Right lobe of liver (tissue), 6 donors: ENCODE data around the gene NAT10. TPM values are rescaled to one million over a fixed set of nuclear protein-coding genes. Genes with fewer than 3 reads are reported as not detected.

ENCODE experiments used
- ATAC-seq, 4 donors: fragments of 200-7000 bp; cut with Tn5 transposase; one replicate each; pipeline ENCODE4 v1.9.1; 2020; ENCODE audit warnings: mild to moderate bottlenecking in 4 of 4, moderate library complexity in 4 of 4
- DNase-seq, 3 donors: peaks; one replicate each; pipeline ENCODE4 v3.0.0-alpha.2; 2020
- H3K27ac ChIP-seq, 3 donors: fragments of 200-600 bp; one replicate each; pipeline ENCODE4 v1.8.0; 2022
- H3K27me3 ChIP-seq, 2 donors: fragments of 200-600 bp; one replicate each; pipeline ENCODE4 v1.8.0; 2022
- H3K36me3 ChIP-seq, 4 donors: fragments of 200-600 bp; sonication (generic) in 1 of 4; one replicate each; pipeline versions ENCODE4 v1.5.1 to v1.8.0; 2017 to 2022; ENCODE audit warnings: control low read depth in 1 of 4
- H3K4me1 ChIP-seq, 4 donors: fragments of 200-600 bp; sonication (generic) in 1 of 4; one replicate each; pipeline versions ENCODE4 v1.5.1 to v1.8.0; 2017 to 2022; ENCODE audit warnings: control low read depth in 1 of 4
- H3K4me3 ChIP-seq, 3 donors: fragments of 200-600 bp; one replicate each; pipeline ENCODE4 v1.8.0; 2022
- H3K9me3 ChIP-seq, 4 donors: fragments of 200-600 bp; sonication (generic) in 1 of 4; one replicate each; pipeline versions ENCODE4 v1.5.1 to v1.8.0; 2017 to 2022; ENCODE audit warnings: control low read depth in 1 of 4
- CTCF ChIP-seq, 4 donors: fragments of 200-600 bp in 3 of 4; fragments of 450-650 bp in 1 of 4; IDR thresholded peaks; one replicate each; pipeline versions ENCODE4 v1.5.1 to v1.8.0; 2016 to 2022; ENCODE audit warnings: antibody characterized with exemption in 4 of 4, mild to moderate bottlenecking in 2 of 4
- POLR2A ChIP-seq: fragments of 450-650 bp; IDR thresholded peaks from one replicate; pipeline ENCODE4 v1.6.1; 2017; ENCODE audit warnings: antibody characterized with exemption, mild to moderate bottlenecking
- WGBS: methylation state at CpG from one replicate; pipeline ENCODE4 v1.1.6; 2018; ENCODE audit warnings: low coverage, low lambda C conversion rate; ENCODE audit not compliant: insufficient coverage; ENCODE audit errors: missing lambda C conversion rate; 5-methylcytosine and 5-hydroxymethylcytosine counted together
- intact Hi-C, 2 donors: fragments of 100-400 bp; cut with DNase I; formaldehyde crosslinking; loops; one replicate each; pipeline versions ENCODE4 v1.11.2 to v1.14.1; 2022
- total RNA-seq, 6 experiments: library from RNA; depleted of rRNA in 2 of 6; stranded (reverse); fragments of >200 nt in 2 of 6; fragmentation: NEBNext Ultra II Directional in 3 of 6; extraction: Animal tissue kit (Norgen Biotek cat#: 25700) in 3 of 6; gene quantifications; one replicate each; pipeline versions ENCODE4 v1.1.0 to v1.2.4, GENCODE V29; 2016 to 2023
- donor health status: DM: no; HTN: yes; CAD: no.
- donor health status: DM: no; HTN: no; CAD: no.
- donor health status: DM: no; HTN: no; CAD: no.
- donor health status: DM: no; HTN: yes; CAD: no.
- donor health status: DM: no; HTN: yes; CAD: no.

Gene NAT10
- total RNA-seq, 6 experiments from 2014 or later: 11.9 to 22.9 (median 19.1) TPM

- no CpG with 5 or more reads among the region's 18 CpGs for WGBS
- no peak overlapping the region for H3K27ac ChIP-seq
- intact Hi-C loops: no loop called here
- DNase-seq: no peak
- H3K4me1 ChIP-seq: peaks cover 0 to 7% (median 3%) of the 10 kb centered on the region in 4 donors
- H3K9me3 ChIP-seq: no peaks in the 10 kb centered on the region
- peak in 1 of 4 donors; percentile 3 for ATAC-seq
- TF ChIP-seq CTCF (IDR thresholded peaks at IDR 0.05) (no peak), POLR2A (no peak)
- no peak overlapping the region for H3K4me3 ChIP-seq
- H3K36me3 ChIP-seq: peaks cover 0 to 36% (median 1%) of the 10 kb centered on the region in 4 donors
- no peaks in the 10 kb centered on the region for H3K27me3 ChIP-seq
Measured at GRCh38 chr11:34161812-34162492, 56.5 kb downstream of the NAT10 start.

- no CpG with 5 or more reads among the region's 17 CpGs for WGBS
- Histone ChIP-seq H3K9me3 (no peaks in the 10 kb centered on the region), H3K27ac (no peak overlapping the region), H3K4me1 (peaks cover 0 to 2% (median under 1%) of the 10 kb centered on the region in 4 donors), H3K4me3 (no peak overlapping the region), H3K36me3 (peaks cover 0 to 38% (median 4%) of the 10 kb centered on the region in 4 donors), H3K27me3 (no peaks in the 10 kb centered on the region)
- intact Hi-C loops: no loop called here
- DNase-seq (no peak), ATAC-seq (peak in 1 of 4 donors; percentile 2)
- no peak for TF ChIP-seq POLR2A
- no peak for TF ChIP-seq CTCF (IDR thresholded peaks at IDR 0.05)
Measured at GRCh38 chr11:34162493-34162820, 57.0 kb downstream of the NAT10 start.

- WGBS: no CpG with 5 or more reads among the region's 7 CpGs
- ATAC-seq: no peak
Measured at GRCh38 chr11:34162856-34163255, 57.4 kb downstream of the NAT10 start.

GRCh38 chr11:34165121-34165520, 59.7 kb downstream of the NAT10 start:
- peaks cover 0 to 34% (median 7%) of the 10 kb centered on the region in 4 donors for H3K36me3 ChIP-seq
- no peak for ATAC-seq
- H3K4me3 ChIP-seq: no peak overlapping the region
- intact Hi-C loops: no loop called here
- TF ChIP-seq POLR2A (no peak), CTCF (IDR thresholded peaks at IDR 0.05) (no peak)
- H3K27ac ChIP-seq: no peak overlapping the region
- no peaks in the 10 kb centered on the region for H3K4me1 ChIP-seq
- H3K9me3 ChIP-seq: no peaks in the 10 kb centered on the region
- H3K27me3 ChIP-seq: no peaks in the 10 kb centered on the region
- DNase-seq: no peak
- WGBS: no CpG with 5 or more reads among the region's 13 CpGs

More at GRCh38 chr11:34162856-34163255, 57.4 kb downstream of the NAT10 start:
- intact Hi-C loops: no loop called here
- H3K36me3 ChIP-seq: peaks cover 0 to 38% (median 5%) of the 10 kb centered on the region in 4 donors
- H3K27ac ChIP-seq: no peak overlapping the region
- no peaks in the 10 kb centered on the region for H3K4me1 ChIP-seq
- no peaks in the 10 kb centered on the region for H3K9me3 ChIP-seq
- no peak overlapping the region for H3K4me3 ChIP-seq
- TF ChIP-seq CTCF (IDR thresholded peaks at IDR 0.05): no peak
- no peak for TF ChIP-seq POLR2A
- no peaks in the 10 kb centered on the region for H3K27me3 ChIP-seq
- DNase-seq: no peak
